HG03520 (cell line): ENCODE results near the gene NUB1.

Source experiments
- ATAC-seq: cut with Tn5 transposase; IDR thresholded peaks from one replicate; pipeline ENCODE4 v1.9.1; 2021; ENCODE audit warnings: mild to moderate bottlenecking, moderate library complexity; ENCODE audit not compliant: unreplicated experiment

Gene NUB1

GRCh38 chr7:151400626-151401315 is 59.2 kb downstream of the NUB1 start:
- ATAC-seq = peak; percentile 93

- ATAC-seq = no peak
These were observed 60.6 kb downstream of the NUB1 start for GRCh38 chr7:151402029-151402835.

DNA sequence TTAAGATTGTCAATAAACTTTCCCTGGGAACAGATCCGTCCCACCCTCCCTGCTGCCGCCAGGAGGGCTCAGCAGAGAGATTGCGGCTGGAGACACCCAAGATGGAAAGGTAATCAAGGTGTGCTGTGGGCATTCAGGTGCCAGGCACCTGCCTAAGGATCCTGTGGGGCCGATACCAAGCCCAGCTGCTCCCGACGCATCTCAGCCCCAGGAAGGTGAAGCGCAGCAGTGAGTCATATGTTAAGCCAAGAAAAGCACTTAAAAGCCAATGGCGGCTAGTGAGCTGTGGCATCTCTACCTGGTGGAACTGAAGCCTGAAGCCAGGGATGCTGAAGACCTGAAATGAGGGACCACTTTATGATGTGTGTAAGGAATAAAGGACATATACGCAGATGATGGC is 62.2 kb downstream of the NUB1 start:
- no peak for ATAC-seq

DNA sequence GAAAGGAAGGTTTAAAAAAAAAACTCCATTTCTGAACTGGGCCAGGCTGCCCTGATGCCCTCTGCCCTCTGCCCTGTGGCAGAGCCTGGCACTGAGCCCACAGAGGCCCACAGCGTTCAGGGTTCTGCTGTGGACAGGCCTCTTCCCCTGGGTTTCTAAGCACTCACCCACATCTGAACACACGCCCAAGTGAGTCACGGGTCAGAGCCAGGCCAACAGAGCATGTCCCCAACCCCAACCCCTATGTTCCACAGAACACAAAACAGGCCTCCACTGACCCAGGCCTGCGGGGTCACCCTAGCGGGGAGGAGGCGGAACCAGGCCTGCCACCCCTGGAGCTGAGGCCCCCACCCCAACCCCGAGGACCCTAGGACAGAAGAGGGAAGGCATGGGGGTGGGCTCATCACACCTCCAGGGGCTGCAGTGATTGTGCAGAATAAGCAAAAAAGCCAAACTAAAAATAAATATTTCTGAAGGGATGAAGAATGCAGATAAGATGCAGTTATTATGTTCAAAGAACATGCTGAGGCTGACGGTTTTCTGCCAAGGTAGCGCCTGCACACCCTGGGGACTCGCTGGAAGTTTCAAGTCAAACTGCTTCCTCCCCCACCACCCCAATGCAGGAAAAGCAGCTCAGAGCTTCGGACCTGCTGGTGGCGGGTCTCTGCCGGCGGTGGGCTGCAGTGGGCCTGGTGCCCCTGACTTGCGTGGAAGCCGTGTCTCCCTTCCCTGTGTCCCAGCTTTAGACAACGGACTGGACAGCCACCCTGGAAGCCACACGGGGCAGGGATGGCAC is 62.8 kb downstream of the NUB1 start:
- no peak for ATAC-seq

GRCh38 chr7:151405056-151405455 is 63.4 kb downstream of the NUB1 start:
- no peak for ATAC-seq

DNA sequence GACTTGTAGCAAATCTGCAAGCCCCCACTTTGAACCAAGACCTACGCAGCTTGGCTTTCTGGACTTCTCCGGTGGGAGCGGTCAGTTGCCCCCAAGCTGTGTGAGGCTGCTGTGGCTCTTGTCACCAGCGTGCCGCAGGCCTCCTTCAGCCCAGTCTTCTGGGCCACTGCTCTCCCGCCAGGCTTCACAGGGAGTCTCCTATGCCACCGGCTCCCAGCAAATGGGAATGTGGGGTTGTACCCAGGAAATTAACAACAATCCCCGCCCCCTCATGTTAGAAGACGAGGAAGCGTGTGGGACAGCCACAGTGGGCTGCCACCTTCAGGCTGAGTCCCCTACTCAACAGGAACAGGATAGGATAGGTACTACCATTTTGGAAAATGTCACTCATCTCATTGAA is 64.0 kb downstream of the NUB1 start:
- no peak for ATAC-seq

GRCh38 chr7:151406051-151406875 is 64.7 kb downstream of the NUB1 start:
- ATAC-seq = no peak

DNA sequence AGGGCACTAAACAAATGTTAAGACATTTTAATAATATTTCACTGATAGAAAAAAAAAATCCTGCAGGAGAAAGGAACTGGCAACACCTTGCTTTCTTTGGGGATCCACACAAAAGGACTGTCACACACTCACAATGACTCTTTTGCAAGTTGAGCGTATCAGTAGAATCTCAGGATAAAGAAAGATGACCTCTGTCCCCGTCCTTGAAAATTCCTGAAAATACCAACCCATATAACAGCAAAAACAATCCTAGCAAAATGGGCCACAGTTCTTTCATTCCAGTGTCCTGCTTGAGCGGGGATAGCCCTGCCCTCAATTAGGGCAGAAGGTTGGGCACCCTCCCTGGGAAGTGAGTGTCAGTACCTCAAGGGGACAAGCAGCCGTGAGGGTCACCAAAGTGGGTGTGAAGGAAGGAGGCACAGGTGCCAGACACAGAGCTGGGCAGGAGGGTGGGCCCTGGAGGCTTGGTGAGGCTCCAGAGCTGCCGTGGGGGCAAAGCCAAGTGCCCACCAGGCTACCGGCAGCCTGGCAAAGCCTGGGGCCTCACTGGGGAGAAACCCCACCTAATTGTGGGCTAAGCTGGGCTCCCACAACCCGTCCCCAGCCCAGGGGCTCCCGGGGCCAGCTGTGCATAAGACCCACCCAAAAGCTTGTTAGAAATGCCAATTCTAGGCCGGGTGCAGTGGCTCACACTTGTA is 65.4 kb downstream of the NUB1 start:
- no peak for ATAC-seq

DNA sequence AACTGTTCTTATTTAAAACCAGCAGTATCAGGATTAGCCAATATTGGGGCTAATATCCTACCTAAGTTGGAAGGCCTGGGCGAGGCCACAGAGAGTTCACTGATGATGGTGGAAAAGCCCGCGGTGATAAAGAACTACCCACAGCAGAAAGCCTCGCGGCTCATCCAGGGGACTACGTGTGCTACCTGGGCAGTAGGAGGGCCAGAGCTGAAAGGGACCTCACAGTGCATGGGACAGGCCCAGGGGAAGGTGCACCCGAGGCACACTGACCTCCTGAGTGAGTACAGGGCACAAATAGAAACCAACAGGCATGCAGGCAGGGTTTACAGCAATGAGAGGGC is 66.9 kb downstream of the NUB1 start:
- no peak for ATAC-seq

- ATAC-seq = no peak
These were observed 67.4 kb downstream of the NUB1 start for GRCh38 chr7:151408839-151409666.

- ATAC-seq = no peak
These were observed 68.2 kb downstream of the NUB1 start, which contains the start of gene WDR86 for GRCh38 chr7:151409667-151410404. Gene WDR86 (minus strand): TSS chr7:151410038. CDS start chr7:151409589, 449 bp downstream.

GRCh38 chr7:151410405-151411390 is 69.1 kb downstream of the NUB1 start:
- no peak for ATAC-seq

- ATAC-seq = no peak
These were observed 69.9 kb downstream of the NUB1 start for GRCh38 chr7:151411551-151411950.

- ATAC-seq = no peak
These were observed 70.7 kb downstream of the NUB1 start for GRCh38 chr7:151412318-151412717.

DNA sequence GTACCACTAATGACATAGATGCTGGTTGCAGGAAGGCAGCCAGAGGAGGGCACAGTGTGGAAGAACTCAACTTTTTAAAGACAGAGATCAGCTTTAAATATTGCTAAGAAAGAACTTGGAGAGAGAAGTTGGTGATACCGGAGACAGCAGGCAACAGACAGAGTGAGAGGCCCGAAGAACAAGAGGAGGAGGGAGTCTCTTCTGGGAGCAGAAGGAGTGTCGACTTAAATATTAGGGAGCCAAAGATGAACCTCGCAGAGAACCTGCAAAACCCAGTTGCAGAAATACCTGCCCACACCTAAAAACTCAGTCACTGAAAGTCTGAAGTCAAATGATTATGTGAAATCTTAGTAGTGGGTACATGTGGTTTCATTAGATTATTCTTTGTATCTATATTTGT is 71.6 kb downstream of the NUB1 start:
- no peak for ATAC-seq

GRCh38 chr7:151415375-151416105 is 73.9 kb downstream of the NUB1 start:
- no peak for ATAC-seq
